Esophagus (tissue), 2 donors: Measurements from ENCODE around the gene TSEN15. TPM values are rescaled to one million over a fixed set of nuclear protein-coding genes. Genes with fewer than 3 reads are reported as not detected.
"Not testable (repeated sequence)": the region's sequence is repeated elsewhere in the genome, so short reads cannot be mapped to it uniquely, and the experiment has no call there.

Source experiments
- H3K27ac ChIP-seq, 2 donors: one replicate each; pipeline ENCODE4 v1.5.1; 2013; ENCODE audit warnings: low read depth in 2 of 2, mild to moderate bottlenecking in 2 of 2, inconsistent platforms in 1 of 2, low read length in 1 of 2, moderate library complexity in 1 of 2
- H3K27me3 ChIP-seq, 2 donors: one replicate each; pipeline ENCODE4 v1.6.1; 2013; ENCODE audit warnings: low read length in 2 of 2, control low read depth in 1 of 2, mild to moderate bottlenecking in 1 of 2; ENCODE audit not compliant: insufficient read depth in 2 of 2, control insufficient read depth in 1 of 2
- H3K36me3 ChIP-seq, 2 donors: one replicate each; pipeline ENCODE4 v1.6.1; 2013; ENCODE audit warnings: low read length in 1 of 2; ENCODE audit not compliant: control insufficient read depth in 2 of 2, insufficient read depth in 2 of 2
- H3K4me1 ChIP-seq, 2 donors: one replicate each; pipeline ENCODE4 v1.6.1; 2013; ENCODE audit warnings: low read length in 1 of 2; ENCODE audit not compliant: control insufficient read depth in 2 of 2, insufficient read depth in 2 of 2
- H3K4me3 ChIP-seq, 2 donors: one replicate each; pipeline ENCODE4 v1.5.1; 2013; ENCODE audit warnings: low read length in 2 of 2, mild to moderate bottlenecking in 2 of 2, low read depth in 1 of 2, moderate library complexity in 1 of 2
- H3K9me3 ChIP-seq, 2 donors: one replicate each; pipeline ENCODE4 v1.6.1; 2013; ENCODE audit warnings: mild to moderate bottlenecking in 2 of 2, low read depth in 1 of 2, low read length in 1 of 2, moderate library complexity in 1 of 2; ENCODE audit not compliant: control insufficient read depth in 2 of 2, insufficient read depth in 1 of 2
- whole genome bisulfite sequencing, 2 donors: extraction: QIAGEN DNeasy Blood & Tissue Kit; methylation state at CpG; one replicate each; pipeline ENCODE4 v1.1.7; 2013; 5-methylcytosine and 5-hydroxymethylcytosine counted together
- polyA plus RNA-seq, 2 donors: library from polyadenylated mRNA; stranded (reverse); fragments of 200-250 nt; gene quantifications; one replicate each; pipeline ENCODE4 v1.2.3, GENCODE V29; 2013
- donor health status: healthy with polysubstance abuse.
- donor health status: Bipolar disorder and iron deficiency.

Gene TSEN15
- polyA plus RNA-seq, 2 donors = 12.3 to 14.2 TPM

GRCh38 chr1:184035719-184036516, 15.6 kb upstream of the TSEN15 start:
- 24 to 28% methylated on average over 31 of the region's 31 CpGs for WGBS, 2 donors
- no peaks in the 10 kb centered on the region for H3K36me3 ChIP-seq
- H3K27ac ChIP-seq = no peak overlapping the region
- H3K9me3 ChIP-seq = no peaks in the 10 kb centered on the region
- H3K4me1 ChIP-seq = peaks cover 0 to 2% of the 10 kb centered on the region in 2 donors
- H3K4me3 ChIP-seq = peak overlapping the region; percentile 49 to 56
- H3K27me3 ChIP-seq = peaks cover 0 to 3% of the 10 kb centered on the region in 2 donors

DNA sequence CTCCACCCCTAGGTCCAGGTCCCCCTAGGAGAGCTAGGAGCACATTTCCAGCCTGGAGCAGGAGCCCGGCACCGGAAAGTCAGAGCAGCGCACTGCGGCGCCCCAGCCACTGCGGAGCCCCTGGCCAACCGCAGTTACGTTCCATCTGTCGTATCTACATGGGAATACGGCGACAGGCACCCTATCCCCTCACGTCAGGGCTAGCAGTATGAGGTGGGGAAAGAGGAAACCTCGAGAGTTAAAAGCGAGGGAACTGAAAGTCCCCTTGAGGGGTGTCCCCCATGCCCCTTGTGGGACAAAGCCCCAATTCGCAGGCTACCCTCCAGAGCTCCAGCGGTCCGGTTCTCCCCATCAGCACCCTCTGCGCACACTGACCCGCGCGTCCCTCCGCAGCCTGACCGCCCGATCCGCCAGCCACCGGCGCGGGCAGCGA, 15.0 kb upstream of the TSEN15 start:
- Histone ChIP-seq H3K36me3 (no peaks in the 10 kb centered on the region), H3K27ac (no peak overlapping the region), H3K4me1 (peaks cover 0 to 2% of the 10 kb centered on the region in 2 donors), H3K4me3 (peak overlapping the region; percentile 49 to 56), H3K9me3 (no peaks in the 10 kb centered on the region), H3K27me3 (peaks cover 0 to 3% of the 10 kb centered on the region in 2 donors)
- 1 to 3% methylated on average over 15 to 29 of the region's 29 CpGs for WGBS, 2 donors

- Histone ChIP-seq H3K27ac (no peak overlapping the region), H3K4me1 (peaks cover 0 to 2% of the 10 kb centered on the region in 2 donors), H3K27me3 (no peaks in the 10 kb centered on the region), H3K9me3 (no peaks in the 10 kb centered on the region), H3K4me3 (peak overlapping the region in 1 of 2 donors; percentile 49), H3K36me3 (no peaks in the 10 kb centered on the region)
- 83 to 87% methylated on average over 13 of the region's 13 CpGs for WGBS, 2 donors
Observed at GRCh38 chr1:184037849-184038591, 13.5 kb upstream of the TSEN15 start.

- H3K9me3 ChIP-seq = no peaks in the 10 kb centered on the region
- H3K4me1 ChIP-seq = peaks cover 0 to 2% of the 10 kb centered on the region in 2 donors
- no peak overlapping the region for H3K4me3 ChIP-seq
- H3K27me3 ChIP-seq = no peaks in the 10 kb centered on the region
- no peak overlapping the region for H3K27ac ChIP-seq
- no peaks in the 10 kb centered on the region for H3K36me3 ChIP-seq
- WGBS, 2 donors = 88 to 89% methylated on average over 4 of the region's 4 CpGs
Observed at GRCh38 chr1:184039126-184039525, 12.4 kb upstream of the TSEN15 start.

DNA sequence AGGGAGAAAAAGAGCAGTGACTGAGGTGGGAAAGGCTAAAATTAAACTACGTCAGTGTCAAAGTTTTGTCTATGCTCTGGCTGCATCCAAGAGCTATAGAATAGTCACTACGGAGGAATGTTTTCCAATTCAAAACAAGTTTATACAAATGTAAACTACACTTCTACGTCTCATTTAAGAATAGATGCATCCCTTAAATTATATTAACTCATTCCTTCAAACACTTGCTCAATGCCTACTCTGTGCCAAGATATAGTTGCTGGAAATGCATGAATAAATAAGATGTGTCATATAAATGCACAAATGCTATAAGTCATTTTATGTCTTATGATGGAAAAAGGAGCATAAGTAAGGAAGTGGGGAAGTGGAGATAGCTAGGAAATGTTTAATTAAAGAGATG, 9.8 kb upstream of the TSEN15 start:
- H3K4me3 ChIP-seq = no peak overlapping the region
- H3K27me3 ChIP-seq = no peaks in the 10 kb centered on the region
- no peaks in the 10 kb centered on the region for H3K36me3 ChIP-seq
- no peaks in the 10 kb centered on the region for H3K9me3 ChIP-seq
- H3K27ac ChIP-seq = no peak overlapping the region
- H3K4me1 ChIP-seq = peaks cover 0 to 2% of the 10 kb centered on the region in 2 donors
- 74 to 79% methylated on average over 3 of the region's 3 CpGs for WGBS, 2 donors

- H3K36me3 ChIP-seq, H3K4me1 ChIP-seq, H3K27me3 ChIP-seq, H3K4me3 ChIP-seq, H3K9me3 ChIP-seq, H3K27ac ChIP-seq: not testable (repeated sequence)
- 86 to 95% methylated on average over 2 of the region's 2 CpGs for WGBS, 2 donors
Observed at GRCh38 chr1:184043315-184043714, 8.2 kb upstream of the TSEN15 start.

DNA sequence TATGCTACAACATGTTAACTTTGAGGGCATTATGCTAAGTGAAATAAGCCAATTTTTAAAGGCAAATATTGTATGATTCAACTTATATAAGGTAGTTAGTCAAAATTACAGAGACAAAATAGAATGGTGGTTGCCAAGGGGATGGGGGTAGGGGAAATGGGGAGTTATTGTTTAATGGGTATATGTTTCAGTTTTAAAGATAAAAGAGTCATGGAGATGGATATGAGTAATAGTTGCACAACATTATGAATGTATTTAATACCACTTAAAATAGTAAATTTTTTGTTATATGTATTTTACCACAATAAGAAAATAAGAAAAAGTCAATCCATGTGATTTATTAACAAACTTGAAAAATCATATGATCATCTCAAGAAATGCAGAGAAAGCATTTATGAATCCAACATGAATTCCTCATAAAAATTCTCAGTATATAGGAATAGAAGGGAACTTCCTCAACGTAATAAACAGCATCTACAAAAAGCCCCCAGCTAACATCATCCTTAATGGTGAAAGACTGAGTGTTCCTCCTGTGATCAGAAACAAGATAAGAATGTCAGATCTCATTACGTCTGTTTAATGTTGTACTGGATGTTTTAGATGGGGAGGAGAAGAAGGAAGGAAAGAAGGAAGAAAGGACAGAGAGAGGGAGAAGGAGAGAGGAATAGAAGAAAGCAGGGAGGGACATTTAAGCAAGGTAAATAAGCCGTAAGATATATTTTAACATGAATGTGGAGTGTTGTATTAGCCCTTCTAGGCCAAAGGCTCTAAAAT, 6.7 kb upstream of the TSEN15 start:
- H3K4me3 ChIP-seq = no peak overlapping the region
- no peaks in the 10 kb centered on the region for H3K27me3 ChIP-seq
- no peaks in the 10 kb centered on the region for H3K9me3 ChIP-seq
- H3K4me1 ChIP-seq = no peaks in the 10 kb centered on the region
- no peaks in the 10 kb centered on the region for H3K36me3 ChIP-seq
- no peak overlapping the region for H3K27ac ChIP-seq
- WGBS, 2 donors = 85 to 86% methylated on average over 3 of the region's 3 CpGs

- H3K9me3 ChIP-seq, H3K4me3 ChIP-seq, H3K36me3 ChIP-seq, H3K27me3 ChIP-seq, H3K4me1 ChIP-seq, H3K27ac ChIP-seq: not testable (repeated sequence)
- WGBS, 2 donors = 71 to 77% methylated on average over 5 of the region's 5 CpGs
Observed at GRCh38 chr1:184047541-184047940, 4.0 kb upstream of the TSEN15 start.

DNA sequence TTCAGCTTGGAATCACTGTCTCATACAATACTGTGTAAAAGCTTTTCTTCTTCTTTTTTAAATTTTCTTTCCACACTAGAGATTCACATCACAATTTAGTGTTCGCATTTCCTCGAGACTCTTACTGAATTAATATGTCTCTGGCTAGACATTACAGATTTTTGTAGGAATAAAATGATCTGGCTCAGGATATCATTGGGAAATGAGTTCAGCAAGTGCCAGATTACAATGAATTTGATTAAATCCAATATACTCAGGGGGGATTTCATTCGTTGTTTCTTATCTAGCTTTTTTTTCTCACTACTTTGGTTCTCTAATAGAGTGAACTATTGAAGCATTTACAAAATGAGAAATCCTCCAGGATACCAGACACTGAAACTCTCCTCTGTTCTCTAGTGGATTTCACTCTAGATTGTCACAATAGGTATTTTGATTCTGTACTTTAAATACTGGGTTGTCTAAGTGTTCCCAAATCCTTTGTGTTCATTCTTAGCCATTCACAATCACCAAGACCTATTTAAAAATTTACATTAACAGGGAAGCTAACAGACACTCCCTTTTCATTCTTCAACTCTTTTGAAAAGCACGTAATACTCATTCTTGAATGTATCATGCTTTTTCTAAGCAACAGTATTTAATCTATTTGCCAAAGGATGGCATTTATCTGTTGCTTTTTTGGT, 2.8 kb upstream of the TSEN15 start:
- no peaks in the 10 kb centered on the region for H3K27me3 ChIP-seq
- H3K4me3 ChIP-seq = no peak overlapping the region
- no peak overlapping the region for H3K27ac ChIP-seq
- whole genome bisulfite sequencing, 2 donors = 64 to 80% methylated on average over 4 of the region's 4 CpGs
- no peaks in the 10 kb centered on the region for H3K9me3 ChIP-seq
- H3K4me1 ChIP-seq = no peaks in the 10 kb centered on the region
- H3K36me3 ChIP-seq = no peaks in the 10 kb centered on the region
